Pancreas (tissue), 10 donors: ENCODE data around the gene IL13RA2. TPM values are rescaled to one million over a fixed set of nuclear protein-coding genes. Genes with fewer than 3 reads are reported as not detected.

Source experiments
- ATAC-seq, 4 donors: fragments of 200-7000 bp; cut with Tn5 transposase; one replicate each; pipeline versions ENCODE4 v1.8.0 to v1.9.1; 2020; ENCODE audit warnings: mild to moderate bottlenecking in 4 of 4, moderate library complexity in 4 of 4
- DNase-seq, 6 donors: peaks; one replicate each; pipeline ENCODE4 v3.0.0-alpha.2; 2020
- FAIRE-seq: peaks from 2 replicates; lab custom pipeline; 2012; peaks lifted over from hg19 to GRCh38; lab: Jason Lieb, UNC
- H3K27ac ChIP-seq, 4 donors: fragments of 200-600 bp; sonication (generic); 1 replicate in 3 of 4; 2 replicates in 1 of 4; pipeline versions ENCODE4 v1.5.0 to v1.8.0; 2020
- H3K27me3 ChIP-seq, 4 donors: fragments of 200-600 bp; one replicate each; pipeline ENCODE4 v1.8.0; 2021
- H3K36me3 ChIP-seq, 3 donors: fragments of 200-600 bp; sonication (generic) in 1 of 3; one replicate each; pipeline versions ENCODE4 v1.5.0 to v1.8.0; 2020 to 2021
- H3K4me1 ChIP-seq, 3 donors: fragments of 200-600 bp; one replicate each; pipeline ENCODE4 v1.8.0; 2021
- H3K4me3 ChIP-seq, 4 donors: fragments of 200-600 bp; sonication (generic) in 2 of 4; one replicate each; pipeline versions ENCODE4 v1.5.0 to v1.8.0; 2020 to 2021
- H3K9me3 ChIP-seq, 4 donors: fragments of 200-600 bp; one replicate each; pipeline ENCODE4 v1.8.0; 2021
- CTCF ChIP-seq, 4 donors: fragments of 200-600 bp; sonication (generic) in 3 of 4; IDR thresholded peaks; one replicate each; pipeline versions ENCODE4 v1.5.0 to v1.8.0; 2021; ENCODE audit warnings: antibody characterized with exemption in 4 of 4
- WGBS, 2 donors: extraction: QIAGEN DNeasy Blood & Tissue Kit; methylation state at CpG; one replicate each; pipeline ENCODE4 v1.1.7; 2013; 5-methylcytosine and 5-hydroxymethylcytosine counted together
- intact Hi-C, 3 donors: fragments of 100-400 bp; cut with DNase I; formaldehyde crosslinking; loops; one replicate each; pipeline versions ENCODE4 v1.11.1 to v1.14.2; 2022
- polyA plus RNA-seq, 2 donors: library from polyadenylated mRNA; stranded (reverse); fragments of 200-250 nt; gene quantifications; one replicate each; pipeline ENCODE4 v1.2.3, GENCODE V29; 2013
- total RNA-seq, 6 donors: library from RNA; stranded (reverse); fragmentation: NEBNext Ultra II Directional in 4 of 6; extraction: Animal tissue kit (Norgen Biotek cat#: 25700) in 4 of 6; gene quantifications; one replicate each; pipeline versions ENCODE4 v1.2.1 to v1.2.4, GENCODE V29; 2021 to 2023
- donor health status: healthy with polysubstance abuse.
- donor health status: DM: no; HTN: no; CAD: no; lungs with moderate emphysema.
- donor health status: DM: no; HTN: no; CAD: no.
- donor health status: control.
- donor health status: control.
- donor health status: Bipolar disorder and iron deficiency.
- donor health status: DM: yes; HTN: yes; CAD: no.
- donor health status: DM: no; HTN: no; CAD: no.
- donor health status: DM: no; HTN: no; CAD: no.
- donor health status: DM: yes; HTN: yes; CAD: no.

IL13RA2 gene
- total and polyA plus RNA-seq, 8 donors, result 0.09 to 0.28 TPM; not detected in 6

- no peaks in the 10 kb centered on the region for H3K4me1 ChIP-seq
- no peak for TF ChIP-seq CTCF (IDR thresholded peaks at IDR 0.05)
- no peaks in the 10 kb centered on the region for H3K36me3 ChIP-seq
- DNase-seq, result no peak
- peaks cover 0 to 23% (median 1%) of the 10 kb centered on the region in 4 donors for H3K27me3 ChIP-seq
- intact Hi-C loops, result no loop called here
- no peak for ATAC-seq
- 5 to 6% methylated on average over 1 of the region's 1 CpG for WGBS, 2 donors
- no peak overlapping the region for H3K27ac ChIP-seq
- no peak for FAIRE-seq
- H3K9me3 ChIP-seq, result no peaks in the 10 kb centered on the region
- H3K4me3 ChIP-seq, result no peak overlapping the region
Observed at GRCh38 chrX:115053223-115053622, 35.8 kb upstream of the IL13RA2 start.

GRCh38 chrX:115047715-115048114 is 30.3 kb upstream of the IL13RA2 start:
- no peak overlapping the region for H3K4me3 ChIP-seq
- H3K4me1 ChIP-seq, result no peaks in the 10 kb centered on the region
- FAIRE-seq, result no peak
- DNase-seq, result no peak
- H3K9me3 ChIP-seq, result no peaks in the 10 kb centered on the region
- TF ChIP-seq CTCF (IDR thresholded peaks at IDR 0.05), result no peak
- no peaks in the 10 kb centered on the region for H3K36me3 ChIP-seq
- intact Hi-C loops, result no loop called here
- no peak overlapping the region for H3K27ac ChIP-seq
- peaks cover 0 to 22% (median 0%) of the 10 kb centered on the region in 4 donors for H3K27me3 ChIP-seq
- no peak for ATAC-seq

GRCh38 chrX:115047181-115047580 is 29.8 kb upstream of the IL13RA2 start:
- no peaks in the 10 kb centered on the region for H3K36me3 ChIP-seq
- FAIRE-seq, result peak; percentile 26
- intact Hi-C loops, result no loop called here
- H3K4me1 ChIP-seq, result no peaks in the 10 kb centered on the region
- H3K9me3 ChIP-seq, result no peaks in the 10 kb centered on the region
- H3K27me3 ChIP-seq, result peaks cover 0 to 22% (median 0%) of the 10 kb centered on the region in 4 donors
- no peak overlapping the region for H3K27ac ChIP-seq
- TF ChIP-seq CTCF (IDR thresholded peaks at IDR 0.05), result no peak
- H3K4me3 ChIP-seq, result no peak overlapping the region
- no peak for DNase-seq
- no peak for ATAC-seq

GRCh38 chrX:115040417-115040816 is 23.0 kb upstream of the IL13RA2 start:
- no peak for TF ChIP-seq CTCF (IDR thresholded peaks at IDR 0.05)
- intact Hi-C loops, result no loop called here
- ATAC-seq (no peak), DNase-seq (no peak), FAIRE-seq (no peak)
- Histone ChIP-seq H3K9me3 (no peaks in the 10 kb centered on the region), H3K27ac (no peak overlapping the region), H3K36me3 (no peaks in the 10 kb centered on the region), H3K4me3 (no peak overlapping the region), H3K27me3 (peaks cover 0 to 24% (median 3%) of the 10 kb centered on the region in 4 donors), H3K4me1 (no peaks in the 10 kb centered on the region)
- WGBS, 2 donors, result 63 to 70% methylated on average over 4 of the region's 4 CpGs

- FAIRE-seq, result no peak
Observed at GRCh38 chrX:115038406-115038805, 21.0 kb upstream of the IL13RA2 start.

More at GRCh38 chrX:115038406-115038805, 21.0 kb upstream of the IL13RA2 start:
- TF ChIP-seq CTCF (IDR thresholded peaks at IDR 0.05), result no peak
- no peaks in the 10 kb centered on the region for H3K9me3 ChIP-seq
- no peak overlapping the region for H3K4me3 ChIP-seq
- DNase-seq (no peak), ATAC-seq (no peak)
- H3K27ac ChIP-seq, result no peak overlapping the region
- WGBS, 2 donors, result 23 to 42% methylated on average over 1 of the region's 1 CpG
- intact Hi-C loops, result no loop called here
- H3K4me1 ChIP-seq, result no peaks in the 10 kb centered on the region
- H3K36me3 ChIP-seq, result no peaks in the 10 kb centered on the region
- H3K27me3 ChIP-seq, result peaks cover 0 to 25% (median 5%) of the 10 kb centered on the region in 4 donors
